PC-9 (cell line): ENCODE measurements around the gene IL1RAPL1. TPM values are rescaled to one million over a fixed set of nuclear protein-coding genes. Genes with fewer than 3 reads are reported as not detected.

Experiments used
- BruUV-seq: library from RNA; stranded (reverse); fragments of 400-500 nt; replicated peaks from 2 replicates; lab custom pipeline; 2021; lab: Mats Ljungman, UMichigan
- CTCF ChIA-PET: fragments of 300-600 bp; sonication (Branson Sonifier 250); formaldehyde crosslinking; loops from one replicate; lab custom pipeline; 2022; ENCODE audit warnings: antibody characterized with exemption; lab: Charles Lee
- POLR2A ChIA-PET: fragments of 300-600 bp; sonication (Branson Sonifier 250); formaldehyde crosslinking; loops from one replicate; lab custom pipeline; 2022; ENCODE audit warnings: antibody characterized with exemption; ENCODE audit not compliant: unreplicated experiment; lab: Charles Lee
- DNase-seq, 2 experiments: peaks; one replicate each; pipeline versions ENCODE4 v3.0.0 to v3.0.0-alpha.2; 2015 to 2022; ENCODE audit warnings: mixed read lengths in 1 of 2
- H2AFZ ChIP-seq: fragments of 200-600 bp; sonication (generic); 2 replicates; pipeline ENCODE4 v1.8.1; 2017; ENCODE audit warnings: antibody characterized with exemption
- H3F3A ChIP-seq: fragments of 200-600 bp; sonication (generic); 2 replicates; pipeline ENCODE4 v1.8.1; 2017; ENCODE audit warnings: antibody characterized with exemption, mild to moderate bottlenecking, low read depth; ENCODE audit not compliant: insufficient read depth
- H3K27ac ChIP-seq: fragments of 200-600 bp; sonication (generic); 2 replicates; pipeline ENCODE4 v1.6.1; 2016; ENCODE audit warnings: mixed run types
- H3K27me3 ChIP-seq: fragments of 200-600 bp; sonication (generic); 2 replicates; pipeline ENCODE4 v1.6.1; 2016; ENCODE audit warnings: low read depth, mixed run types; ENCODE audit not compliant: insufficient read depth
- H3K36me3 ChIP-seq: fragments of 200-600 bp; sonication (generic); 2 replicates; pipeline ENCODE4 v1.6.1; 2016; ENCODE audit warnings: low read depth, mixed run types
- H3K4me1 ChIP-seq: fragments of 200-600 bp; sonication (generic); replicated peaks from 2 replicates; pipeline ENCODE4 v1.6.1; 2016; ENCODE audit warnings: mixed run types; ENCODE audit not compliant: insufficient read depth
- H3K4me2 ChIP-seq: fragments of 200-600 bp; sonication (generic); 2 replicates; pipeline ENCODE4 v1.6.1; 2017; ENCODE audit warnings: mixed run types
- H3K4me3 ChIP-seq: fragments of 200-600 bp; sonication (generic); 2 replicates; pipeline ENCODE4 v1.6.1; 2016; ENCODE audit warnings: mixed run types
- H3K79me2 ChIP-seq: fragments of 200-600 bp; sonication (generic); 2 replicates; pipeline ENCODE4 v1.6.1; 2017; ENCODE audit warnings: low read depth, mixed run types
- H3K9me2 ChIP-seq: fragments of 200-600 bp; sonication (generic); 2 replicates; pipeline ENCODE4 v1.8.1; 2017; ENCODE audit warnings: mild to moderate bottlenecking; ENCODE audit not compliant: insufficient read depth
- H3K9me3 ChIP-seq: fragments of 200-600 bp; sonication (generic); 2 replicates; pipeline ENCODE4 v1.8.1; 2016; ENCODE audit warnings: low read depth; ENCODE audit not compliant: insufficient read depth
- H4K20me1 ChIP-seq: fragments of 200-600 bp; sonication (generic); 2 replicates; pipeline ENCODE4 v1.8.1; 2017; ENCODE audit not compliant: insufficient read depth
- CTCF ChIP-seq: fragments of 200-600 bp; sonication (generic); conservative IDR thresholded peaks from 2 replicates; pipeline ENCODE4 v1.6.1; 2017; ENCODE audit warnings: mixed run types, antibody characterized with exemption, mild to moderate bottlenecking, moderate library complexity
- EZH2 ChIP-seq: fragments of 200-600 bp; sonication (generic); IDR thresholded peaks from 2 replicates; pipeline ENCODE4 v1.8.0; 2017; ENCODE audit warnings: antibody characterized with exemption, low read depth
- intact Hi-C: fragments of 100-400 bp; cut with micrococcal nuclease; formaldehyde crosslinking; loops from one replicate; pipeline ENCODE4 v1.10.0; 2022; ENCODE audit not compliant: unreplicated experiment
- total RNA-seq: library from RNA; stranded (reverse); gene quantifications from 2 replicates; pipeline ENCODE4 v1.2.3, GENCODE V29; 2021

Gene IL1RAPL1
- total RNA-seq, 1 experiment from 2014 or later: 0.26 TPM

DNA sequence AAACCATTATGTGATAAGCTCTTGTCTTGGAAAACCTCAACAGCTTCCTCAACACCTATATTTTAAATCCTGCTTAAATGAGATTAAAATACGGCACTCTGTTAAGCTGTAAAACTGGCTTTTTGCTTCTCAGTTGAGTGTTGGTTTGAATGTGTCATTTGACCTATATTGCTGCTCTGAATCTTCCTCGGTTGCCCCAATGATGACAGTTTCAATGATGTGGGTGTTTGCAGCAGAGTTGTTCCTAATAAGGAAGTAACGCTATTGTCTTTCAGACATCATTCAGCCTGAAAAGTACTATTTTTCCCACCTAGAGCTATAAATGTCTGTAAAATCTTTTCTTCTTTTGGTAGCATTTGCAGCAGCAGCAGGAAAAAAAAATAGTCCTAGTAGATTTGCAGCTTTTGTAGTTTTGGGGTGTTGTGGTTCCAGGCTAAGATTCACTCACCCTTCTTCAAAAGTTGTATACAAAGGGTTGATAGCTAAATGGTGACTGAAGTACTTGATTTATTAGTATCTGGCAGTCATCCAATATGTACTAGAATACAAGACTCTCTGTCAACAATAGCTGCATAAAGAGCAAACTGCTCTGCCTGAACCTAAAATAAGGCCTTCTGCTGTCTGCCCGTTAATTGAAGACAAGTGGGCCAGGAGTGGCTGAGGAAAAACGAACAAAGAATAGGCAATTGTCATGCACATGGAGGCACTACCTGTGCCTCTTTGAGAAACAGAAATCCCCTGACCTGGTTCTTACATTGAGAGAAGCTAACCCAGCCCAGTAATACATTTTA, 333.1 kb downstream of the IL1RAPL1 start:
- Histone ChIP-seq H3K27ac (no peak overlapping the region), H3K4me2 (no peak overlapping the region), H3K79me2 (no peaks in the 10 kb centered on the region), H3K36me3 (no peaks in the 10 kb centered on the region), H3K27me3 (no peaks in the 10 kb centered on the region), H3K4me1 (no peaks in the 10 kb centered on the region), H3K9me3 (no peaks in the 10 kb centered on the region), H4K20me1 (no peaks in the 10 kb centered on the region), H3K9me2 (no peaks in the 10 kb centered on the region), H3K4me3 (no peak overlapping the region), H3F3A (no peaks in the 10 kb centered on the region), H2AFZ (no peak overlapping the region)
- ChIA-PET POLR2A (no interaction called here), CTCF (no interaction called here)
- TF ChIP-seq CTCF: no peak
- no peak for TF ChIP-seq EZH2
- BruUV-seq: no TSS peak
- no peak for DNase-seq
- intact Hi-C loops: no loop called here

DNA sequence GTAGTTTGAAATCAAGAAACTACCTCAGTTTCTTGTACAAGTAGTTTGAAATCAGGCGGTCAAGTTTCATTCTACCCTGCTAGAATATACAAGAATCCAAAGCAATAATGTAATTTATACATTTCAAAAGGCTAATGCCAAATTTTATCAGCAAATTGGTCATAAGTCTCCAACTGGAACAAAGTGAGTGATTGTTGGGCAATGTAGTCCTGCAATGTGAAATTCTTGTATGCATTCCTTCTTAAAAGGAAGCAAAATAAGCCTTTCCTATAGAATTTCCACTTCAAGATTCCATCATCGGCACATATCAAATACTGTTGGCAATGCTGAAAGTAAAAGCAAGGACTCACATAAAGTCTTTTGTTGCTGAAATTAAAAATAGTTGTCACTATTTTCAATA, 334.9 kb downstream of the IL1RAPL1 start:
- Histone ChIP-seq H3K36me3 (no peaks in the 10 kb centered on the region), H3K9me2 (no peaks in the 10 kb centered on the region), H3K4me2 (no peak overlapping the region), H2AFZ (no peak overlapping the region), H3K27ac (no peak overlapping the region), H3K27me3 (no peaks in the 10 kb centered on the region), H3K4me1 (no peaks in the 10 kb centered on the region), H3F3A (no peaks in the 10 kb centered on the region), H3K79me2 (no peaks in the 10 kb centered on the region), H4K20me1 (no peaks in the 10 kb centered on the region), H3K9me3 (no peaks in the 10 kb centered on the region), H3K4me3 (no peak overlapping the region)
- ChIA-PET CTCF (no interaction called here), POLR2A (no interaction called here)
- no peak for DNase-seq
- intact Hi-C loops: no loop called here
- TF ChIP-seq CTCF (no peak), EZH2 (no peak)
- no TSS peak for BruUV-seq

- Histone ChIP-seq H3K4me1 (no peaks in the 10 kb centered on the region), H3K79me2 (no peaks in the 10 kb centered on the region), H3K9me2 (no peaks in the 10 kb centered on the region), H2AFZ (no peak overlapping the region), H3K36me3 (no peaks in the 10 kb centered on the region), H4K20me1 (no peaks in the 10 kb centered on the region), H3K27me3 (no peaks in the 10 kb centered on the region), H3F3A (no peaks in the 10 kb centered on the region), H3K27ac (no peak overlapping the region), H3K9me3 (no peaks in the 10 kb centered on the region), H3K4me2 (no peak overlapping the region), H3K4me3 (no peak overlapping the region)
- CTCF ChIA-PET: no interaction called here
- TF ChIP-seq CTCF (no peak), EZH2 (no peak)
- no peak for DNase-seq
- no TSS peak for BruUV-seq
- intact Hi-C loops: no loop called here
- POLR2A ChIA-PET: no interaction called here
These were observed 359.6 kb downstream of the IL1RAPL1 start for GRCh38 chrX:28946846-28947245.
